Measurements from ENCODE around the gene PDE8A. TPM values are rescaled to one million over a fixed set of nuclear protein-coding genes. Genes with fewer than 3 reads are reported as not detected.

The PDE8A gene
- total and polyA plus RNA-seq, 2 of the 4 experiments (the other 2 are of a cell fraction) = 32.4 to 35.9 TPM

DNA sequence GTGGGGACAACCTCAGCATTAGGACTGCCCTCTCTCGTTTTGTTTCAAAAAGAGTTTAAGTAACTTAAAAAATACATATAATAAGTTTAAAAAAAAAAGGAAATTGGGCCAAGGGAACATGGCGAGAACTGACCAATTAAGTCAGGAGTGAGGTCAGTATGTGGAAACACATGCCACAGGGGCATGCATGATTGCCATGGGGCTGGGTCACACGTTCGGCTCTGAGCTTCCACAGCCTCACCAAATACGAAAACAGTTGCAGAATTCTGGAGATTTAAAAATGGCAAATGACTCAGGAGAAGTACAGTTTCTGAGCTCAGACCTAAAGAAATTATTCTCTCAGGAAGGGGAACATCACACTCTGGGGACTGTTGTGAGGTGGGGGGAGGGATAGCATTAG lies 24.1 kb downstream of the PDE8A start:
- Histone ChIP-seq H3K4ac (ENCODE audit: low read depth, low read length) (no peak overlapping the region), H2AFZ (replicated peaks; ENCODE audit: low read length, poor library complexity) (no peak overlapping the region), H2AK5ac (ENCODE audit: low read depth, low read length) (no peak overlapping the region), H4K91ac (ENCODE audit: insufficient read depth, low read depth, low read length) (no peak overlapping the region), H4K20me1 (ENCODE audit: insufficient read depth, low read length) (peaks cover 86% of the 10 kb centered on the region), H2BK120ac (ENCODE audit: low read depth, low read length) (no peak overlapping the region), H3K23ac (ENCODE audit: low read depth, low read length) (no peak overlapping the region), H2AK9ac (replicated peaks; ENCODE audit: low read depth, low read length, poor library complexity) (no peak overlapping the region), H2BK5ac (ENCODE audit: low read depth, low read length, poor library complexity, severe bottlenecking) (no peak overlapping the region), H2BK15ac (ENCODE audit: low read depth, low read length) (no peak overlapping the region), H3K18ac (ENCODE audit: low read depth, low read length) (no peak overlapping the region), H3K36me3 (ENCODE audit: control insufficient read depth, insufficient read depth, low read length) (no peaks in the 10 kb centered on the region), H3K9me1 (ENCODE audit: insufficient read depth, low read length) (peaks cover 35% of the 10 kb centered on the region), H4K8ac (ENCODE audit: low read depth in 2 of 2, low read length in 2 of 2) (no peak overlapping the region), H3K79me1 (ENCODE audit: low read depth in 1 of 2, low read length in 2 of 2) (peaks cover 55 to 92% of the 10 kb centered on the region in 2 experiments), H3K9me3 (ENCODE audit: control insufficient read depth, insufficient read depth, low read length) (no peaks in the 10 kb centered on the region), H3K14ac (replicated peaks; ENCODE audit: low read depth, low read length) (no peak overlapping the region), H3K4me2 (ENCODE audit: low read depth, low read length) (no peak overlapping the region), H3K27ac (ENCODE audit: insufficient read depth, low read length) (no peak overlapping the region), H3K4me1 (ENCODE audit: control insufficient read depth, insufficient read depth, low read length) (peaks cover 23% of the 10 kb centered on the region), H2BK20ac (ENCODE audit: low read depth, low read length) (no peak overlapping the region), H3K9ac (ENCODE audit: low read depth, low read length) (no peak overlapping the region), H3K27me3 (ENCODE audit: control insufficient read depth, insufficient read depth, low read length) (no peaks in the 10 kb centered on the region), H3K4me3 (ENCODE audit: insufficient read depth, low read depth, low read length) (no peak overlapping the region), H4K5ac (ENCODE audit: low read depth, low read length) (no peak overlapping the region), H3K56ac (ENCODE audit: extremely low read depth, insufficient read depth, low read length) (no peak overlapping the region)
- ChIA-PET POLR2A (ENCODE audit: unreplicated experiment) (no interaction called here), CTCF (interaction anchor here (0.8 kb wide), 1 partner anchor 9 kb away, joined by 5 read pairs; no protein-coding TSS in a partner anchor)
- WGBS, 2 experiments (ENCODE audit: extremely low coverage in 2 of 2, insufficient read length in 1 of 2) = no CpG with 5 or more reads among the region's 5 CpGs
- ATAC-seq (ENCODE audit: low read depth) (no peak), DNase-seq (no peak)
- TF ChIP-seq RFX5 (IDR thresholded peaks at IDR 0.05; ENCODE audit: low read depth, low read length) (no peak), MAFK (IDR thresholded peaks at IDR 0.05; ENCODE audit: low read depth, low read length) (no peak), RAD21 (IDR thresholded peaks at IDR 0.05; ENCODE audit: low read length) (no peak), MAZ (IDR thresholded peaks at IDR 0.05; ENCODE audit: borderline replicate concordance, low read depth, low read length) (no peak), CHD1 (IDR thresholded peaks at IDR 0.05; ENCODE audit: low read depth, low read length) (no peak), SMC3 (IDR thresholded peaks at IDR 0.05; ENCODE audit: low read depth, low read length) (no peak), FOS (IDR thresholded peaks at IDR 0.05; ENCODE audit: low read depth, low read length) (no peak), CEBPB (IDR thresholded peaks at IDR 0.05; ENCODE audit: low read depth, low read length) (no peak), NFE2L2 (IDR thresholded peaks at IDR 0.05; ENCODE audit: low read depth, low read length) (no peak), BHLHE40 (IDR thresholded peaks at IDR 0.05; ENCODE audit: low read depth, low read length) (no peak), RCOR1 (IDR thresholded peaks at IDR 0.05; ENCODE audit: insufficient replicate concordance, low read length) (no peak), MXI1 (IDR thresholded peaks at IDR 0.05; ENCODE audit: borderline replicate concordance, low read depth, low read length) (no peak), POLR2A (IDR thresholded peaks at IDR 0.05; ENCODE audit: low read depth, low read length) (no peak)
- TF ChIP-seq, protein P1, sequence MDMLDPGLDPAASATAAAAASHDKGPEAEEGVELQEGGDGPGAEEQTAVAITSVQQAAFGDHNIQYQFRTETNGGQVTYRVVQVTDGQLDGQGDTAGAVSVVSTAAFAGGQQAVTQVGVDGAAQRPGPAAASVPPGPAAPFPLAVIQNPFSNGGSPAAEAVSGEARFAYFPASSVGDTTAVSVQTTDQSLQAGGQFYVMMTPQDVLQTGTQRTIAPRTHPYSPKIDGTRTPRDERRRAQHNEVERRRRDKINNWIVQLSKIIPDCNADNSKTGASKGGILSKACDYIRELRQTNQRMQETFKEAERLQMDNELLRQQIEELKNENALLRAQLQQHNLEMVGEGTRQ (IDR thresholded peaks at IDR 0.05; ENCODE audit: low read depth, low read length) = no peak
- TF ChIP-seq, protein P2, sequence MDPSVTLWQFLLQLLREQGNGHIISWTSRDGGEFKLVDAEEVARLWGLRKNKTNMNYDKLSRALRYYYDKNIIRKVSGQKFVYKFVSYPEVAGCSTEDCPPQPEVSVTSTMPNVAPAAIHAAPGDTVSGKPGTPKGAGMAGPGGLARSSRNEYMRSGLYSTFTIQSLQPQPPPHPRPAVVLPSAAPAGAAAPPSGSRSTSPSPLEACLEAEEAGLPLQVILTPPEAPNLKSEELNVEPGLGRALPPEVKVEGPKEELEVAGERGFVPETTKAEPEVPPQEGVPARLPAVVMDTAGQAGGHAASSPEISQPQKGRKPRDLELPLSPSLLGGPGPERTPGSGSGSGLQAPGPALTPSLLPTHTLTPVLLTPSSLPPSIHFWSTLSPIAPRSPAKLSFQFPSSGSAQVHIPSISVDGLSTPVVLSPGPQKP (IDR thresholded peaks at IDR 0.05; ENCODE audit: borderline replicate concordance, low read depth, low read length) = no peak
- TF ChIP-seq, protein P3, sequence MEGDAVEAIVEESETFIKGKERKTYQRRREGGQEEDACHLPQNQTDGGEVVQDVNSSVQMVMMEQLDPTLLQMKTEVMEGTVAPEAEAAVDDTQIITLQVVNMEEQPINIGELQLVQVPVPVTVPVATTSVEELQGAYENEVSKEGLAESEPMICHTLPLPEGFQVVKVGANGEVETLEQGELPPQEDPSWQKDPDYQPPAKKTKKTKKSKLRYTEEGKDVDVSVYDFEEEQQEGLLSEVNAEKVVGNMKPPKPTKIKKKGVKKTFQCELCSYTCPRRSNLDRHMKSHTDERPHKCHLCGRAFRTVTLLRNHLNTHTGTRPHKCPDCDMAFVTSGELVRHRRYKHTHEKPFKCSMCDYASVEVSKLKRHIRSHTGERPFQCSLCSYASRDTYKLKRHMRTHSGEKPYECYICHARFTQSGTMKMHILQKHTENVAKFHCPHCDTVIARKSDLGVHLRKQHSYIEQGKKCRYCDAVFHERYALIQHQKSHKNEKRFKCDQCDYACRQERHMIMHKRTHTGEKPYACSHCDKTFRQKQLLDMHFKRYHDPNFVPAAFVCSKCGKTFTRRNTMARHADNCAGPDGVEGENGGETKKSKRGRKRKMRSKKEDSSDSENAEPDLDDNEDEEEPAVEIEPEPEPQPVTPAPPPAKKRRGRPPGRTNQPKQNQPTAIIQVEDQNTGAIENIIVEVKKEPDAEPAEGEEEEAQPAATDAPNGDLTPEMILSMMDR (conservative IDR thresholded peaks at IDR 0.05; ENCODE audit: low read depth, low read length) = no peak
- intact Hi-C loops (cut with micrococcal nuclease) = no loop called here
- in situ Hi-C loops (cut with MboI; ENCODE audit: low sequenced_read_pairs) = no loop called here
- dilution Hi-C loops (cut with HindIII; ENCODE audit: low sequenced_read_pairs, unreplicated experiment) = no loop called here
- BruUV-seq (replicated peaks) = no TSS peak
